ENCODE measurements around the gene COL24A1. TPM values are rescaled to one million over a fixed set of nuclear protein-coding genes. Genes with fewer than 3 reads are reported as not detected.
A peak's percentile ranks its signal among the peaks of the same experiment; 100 is the strongest.

COL24A1 gene
- total and polyA plus RNA-seq, 4 donors = 0.33 to 16.7 (median 0.67) TPM

DNA sequence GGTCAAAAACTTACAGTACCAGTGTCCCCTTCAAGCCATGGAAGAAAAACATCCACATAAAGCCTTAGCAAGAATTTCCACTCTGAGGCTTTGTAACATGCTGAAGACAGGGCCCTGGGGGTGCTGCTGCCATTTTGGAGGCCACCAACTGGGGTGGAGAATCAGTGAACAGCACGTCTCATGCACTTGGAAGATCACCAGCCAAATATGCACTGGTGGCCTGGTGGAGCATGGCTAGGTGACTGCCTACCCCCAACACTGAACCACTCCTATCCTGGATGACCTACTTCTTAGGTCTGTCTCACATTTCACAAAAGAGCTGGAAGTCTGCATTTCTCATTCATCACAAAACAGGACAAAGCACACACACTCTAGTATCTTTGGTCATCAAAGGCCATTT is 126.4 kb downstream of the COL24A1 start:
- H3K9me3 ChIP-seq (ENCODE audit: control insufficient read depth in 4 of 4, insufficient read depth in 3 of 4, low read length in 3 of 4) = peaks cover 0 to 1% (median 0%) of the 10 kb centered on the region in 4 donors
- ATAC-seq (ENCODE audit: insufficient read depth, low FRiP score) (no peak), DNase-seq (no peak)
- no peak overlapping the region for H3K27ac ChIP-seq (ENCODE audit: low read depth in 1 of 2, low read length in 1 of 2)
- peaks cover 0 to 10% (median 4%) of the 10 kb centered on the region in 4 donors for H3K36me3 ChIP-seq (ENCODE audit: control insufficient read depth in 4 of 4, insufficient read depth in 4 of 4, low read length in 4 of 4)
- no peak for TF ChIP-seq CTCF (IDR thresholded peaks at IDR 0.05; ENCODE audit: control extremely low read depth, extremely low read depth)
- H3K4me3 ChIP-seq = no peak overlapping the region
- H3K4me1 ChIP-seq (ENCODE audit: control insufficient read depth in 5 of 5, insufficient read depth in 5 of 5, low read length in 5 of 5) = no peaks in the 10 kb centered on the region
- WGBS, 2 donors = 86 to 88% methylated on average over 1 of the region's 1 CpG
- H3K27me3 ChIP-seq (ENCODE audit: control insufficient read depth in 3 of 3, insufficient read depth in 3 of 3, low read length in 2 of 3) = no peaks in the 10 kb centered on the region
- no peak overlapping the region for H3K9ac ChIP-seq (ENCODE audit: insufficient read depth in 1 of 2, low read length in 2 of 2)

DNA sequence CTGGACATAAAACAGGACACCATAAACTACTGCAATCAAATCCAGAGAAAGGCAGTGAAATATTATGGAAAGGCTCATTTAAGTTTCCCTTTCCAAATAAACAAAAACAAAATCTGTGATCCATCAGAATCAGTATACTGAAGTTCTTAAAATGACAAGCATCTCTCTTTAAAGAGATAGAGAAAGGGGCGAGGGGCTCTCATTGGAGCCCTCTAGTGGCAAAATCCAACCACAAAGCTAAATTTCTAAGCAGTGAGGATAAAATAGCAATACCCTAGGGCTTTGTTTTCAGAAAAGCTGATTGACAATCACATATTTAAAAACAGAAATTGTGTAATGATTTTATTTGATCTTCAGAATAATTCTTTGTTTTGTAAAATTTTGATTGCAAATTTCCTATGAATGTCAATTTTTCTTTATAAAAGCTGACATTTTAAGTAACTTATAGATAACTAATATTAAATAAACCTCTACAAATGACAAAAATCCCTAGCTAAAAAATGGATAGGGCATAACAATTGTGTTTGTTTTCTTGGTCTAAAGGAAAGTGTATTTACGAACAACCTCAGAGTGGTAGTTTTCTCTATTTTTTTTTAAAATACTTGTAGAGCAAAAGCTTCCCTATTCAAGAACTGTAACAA is 138.2 kb downstream of the COL24A1 start:
- 42 to 46% methylated on average over 2 of the region's 2 CpGs for WGBS, 2 donors
- no peaks in the 10 kb centered on the region for H3K9me3 ChIP-seq (ENCODE audit: control insufficient read depth in 4 of 4, insufficient read depth in 3 of 4, low read length in 3 of 4)
- no peak for ATAC-seq (ENCODE audit: insufficient read depth, low FRiP score)
- H3K27ac ChIP-seq (ENCODE audit: low read depth in 1 of 2, low read length in 1 of 2) = no peak overlapping the region
- H3K4me1 ChIP-seq (ENCODE audit: control insufficient read depth in 5 of 5, insufficient read depth in 5 of 5, low read length in 5 of 5) = peaks cover 0 to 5% (median 0%) of the 10 kb centered on the region in 5 donors
- no peak for TF ChIP-seq CTCF (IDR thresholded peaks at IDR 0.05; ENCODE audit: control extremely low read depth, extremely low read depth)
- peak; percentile 40 to 82 (median 81) for DNase-seq
- no peak overlapping the region for H3K4me3 ChIP-seq
- H3K36me3 ChIP-seq (ENCODE audit: control insufficient read depth in 4 of 4, insufficient read depth in 4 of 4, low read length in 4 of 4) = peaks cover 0 to 18% (median 5%) of the 10 kb centered on the region in 4 donors
- no peaks in the 10 kb centered on the region for H3K27me3 ChIP-seq (ENCODE audit: control insufficient read depth in 3 of 3, insufficient read depth in 3 of 3, low read length in 2 of 3)
- H3K9ac ChIP-seq (ENCODE audit: insufficient read depth in 1 of 2, low read length in 2 of 2) = no peak overlapping the region

DNA sequence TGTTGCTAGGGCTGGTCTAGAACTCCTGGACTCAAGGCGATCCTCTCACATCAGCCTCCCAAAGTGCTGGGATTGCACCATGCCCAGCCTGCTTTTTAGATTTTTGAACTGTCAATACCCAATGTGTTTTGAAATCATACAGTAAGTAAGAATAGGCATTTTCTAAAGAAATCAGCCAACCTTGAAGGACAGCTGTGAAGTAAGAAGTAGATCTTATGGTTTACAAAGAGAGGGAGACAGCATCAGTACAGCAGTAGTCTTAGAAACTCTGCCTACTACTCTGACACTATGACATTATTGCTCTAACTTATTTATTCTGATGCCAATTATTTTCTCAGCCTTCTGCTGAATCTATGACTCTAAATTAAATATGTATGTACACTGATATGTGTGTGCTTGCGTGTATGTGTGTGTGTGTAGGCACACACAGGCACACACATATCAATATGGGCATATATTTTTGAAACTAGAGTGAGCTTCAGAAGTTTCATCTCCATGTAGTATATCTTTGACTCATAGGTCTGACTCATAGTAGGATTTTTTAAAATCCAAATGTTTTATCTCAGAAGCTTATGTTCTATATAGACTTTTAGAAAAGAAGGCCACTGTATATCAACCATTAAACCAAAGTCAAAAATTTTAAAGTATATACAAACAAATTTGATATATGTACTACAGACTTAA is 140.4 kb downstream of the COL24A1 start:
- no peaks in the 10 kb centered on the region for H3K9me3 ChIP-seq (ENCODE audit: control insufficient read depth in 4 of 4, insufficient read depth in 3 of 4, low read length in 3 of 4)
- no peak for TF ChIP-seq CTCF (IDR thresholded peaks at IDR 0.05; ENCODE audit: control extremely low read depth, extremely low read depth)

More for the DNA sequence above, 140.4 kb downstream of the COL24A1 start:
- Histone ChIP-seq H3K36me3 (ENCODE audit: control insufficient read depth in 4 of 4, insufficient read depth in 4 of 4, low read length in 4 of 4) (peaks cover 0 to 15% (median 5%) of the 10 kb centered on the region in 4 donors), H3K4me1 (ENCODE audit: control insufficient read depth in 5 of 5, insufficient read depth in 5 of 5, low read length in 5 of 5) (peaks cover 0 to 5% (median 0%) of the 10 kb centered on the region in 5 donors), H3K27me3 (ENCODE audit: control insufficient read depth in 3 of 3, insufficient read depth in 3 of 3, low read length in 2 of 3) (no peaks in the 10 kb centered on the region), H3K9ac (ENCODE audit: insufficient read depth in 1 of 2, low read length in 2 of 2) (no peak overlapping the region), H3K4me3 (no peak overlapping the region), H3K27ac (ENCODE audit: low read depth in 1 of 2, low read length in 1 of 2) (no peak overlapping the region)
- 74 to 94% methylated on average over 2 of the region's 2 CpGs for WGBS, 2 donors
- ATAC-seq (ENCODE audit: insufficient read depth, low FRiP score) (no peak), DNase-seq (no peak)

All from lung (tissue), 12 donors.